Mucosa of descending colon (tissue), 3 donors: ENCODE measurements around the gene RELT. TPM values are rescaled to one million over a fixed set of nuclear protein-coding genes. Genes with fewer than 3 reads are reported as not detected.

ENCODE experiments used
- ATAC-seq: fragments of 200-7000 bp; cut with Tn5 transposase; one replicate; pipeline ENCODE4 v1.9.1; 2020; ENCODE audit warnings: mild to moderate bottlenecking, moderate library complexity
- DNase-seq, 3 donors: peaks; one replicate each; pipeline ENCODE4 v3.0.0-alpha.2; 2020
- H3K36me3 ChIP-seq: fragments of 200-600 bp; one replicate; pipeline ENCODE4 v1.8.0; 2021; ENCODE audit warnings: low read depth, mild to moderate bottlenecking
- H3K4me1 ChIP-seq: fragments of 200-600 bp; one replicate; pipeline ENCODE4 v1.8.0; 2021; ENCODE audit warnings: low read depth, mild to moderate bottlenecking
- H3K4me3 ChIP-seq: fragments of 200-600 bp; one replicate; pipeline ENCODE4 v1.8.0; 2021; ENCODE audit warnings: mild to moderate bottlenecking
- H3K9me3 ChIP-seq: fragments of 200-600 bp; one replicate; pipeline ENCODE4 v1.8.0; 2021; ENCODE audit warnings: mild to moderate bottlenecking
- intact Hi-C, 2 donors: fragments of 100-400 bp; cut with DNase I in 1 of 2; cut with micrococcal nuclease in 1 of 2; formaldehyde crosslinking; loops; one replicate each; pipeline versions ENCODE4 v1.11.0 to v1.11.1; 2022; cut with DNase I, micrococcal nuclease
- total RNA-seq, 3 donors: library from RNA; stranded (reverse); fragmentation: NEBNext Ultra II Directional in 2 of 3; extraction: Animal tissue kit (Norgen Biotek cat#: 25700) in 2 of 3; gene quantifications; one replicate each; pipeline versions ENCODE4 v1.2.1 to v1.2.4, GENCODE V29; 2021 to 2023
- TF ChIP-seq, protein P1 (sequence below): fragments of 200-600 bp; IDR thresholded peaks from one replicate; pipeline ENCODE4 v1.8.0; 2022; ENCODE audit warnings: antibody characterized with exemption, mild to moderate bottlenecking
- donor health status: DM: no; HTN: no; CAD: no; lungs with moderate emphysema.
- donor health status: DM: no; HTN: no; CAD: no.
- donor health status: DM: no; HTN: yes; CAD: no.

Gene RELT
- total RNA-seq, 3 donors from 2014 or later: 2.3 to 4.7 (median 4.4) TPM

DNA sequence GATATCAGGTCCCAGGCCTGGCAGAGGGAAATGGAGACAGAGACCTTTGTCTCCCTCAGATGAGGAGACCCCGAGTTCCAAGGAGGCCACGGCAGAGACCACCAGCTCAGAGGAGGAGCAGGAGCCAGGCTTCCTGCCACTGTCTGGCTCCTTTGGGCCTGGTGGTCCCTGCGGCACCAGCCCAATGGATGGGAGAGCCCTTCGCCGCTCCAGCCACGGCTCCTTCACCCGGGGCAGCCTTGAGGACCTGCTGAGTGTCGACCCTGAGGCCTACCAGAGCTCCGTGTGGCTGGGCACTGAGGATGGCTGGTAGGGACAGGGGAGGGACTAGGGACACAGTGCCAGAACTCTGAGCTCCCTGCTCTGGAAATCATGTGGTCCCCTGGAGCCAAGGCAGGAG, 13.1 kb upstream of the RELT start:
- H3K4me1 ChIP-seq: no peaks in the 10 kb centered on the region
- intact Hi-C loops: no loop called here
- no peak overlapping the region for H3K4me3 ChIP-seq
- no peaks in the 10 kb centered on the region for H3K9me3 ChIP-seq
- H3K36me3 ChIP-seq: no peaks in the 10 kb centered on the region
- DNase-seq: no peak
- ATAC-seq: no peak
- TF ChIP-seq, protein P1, sequence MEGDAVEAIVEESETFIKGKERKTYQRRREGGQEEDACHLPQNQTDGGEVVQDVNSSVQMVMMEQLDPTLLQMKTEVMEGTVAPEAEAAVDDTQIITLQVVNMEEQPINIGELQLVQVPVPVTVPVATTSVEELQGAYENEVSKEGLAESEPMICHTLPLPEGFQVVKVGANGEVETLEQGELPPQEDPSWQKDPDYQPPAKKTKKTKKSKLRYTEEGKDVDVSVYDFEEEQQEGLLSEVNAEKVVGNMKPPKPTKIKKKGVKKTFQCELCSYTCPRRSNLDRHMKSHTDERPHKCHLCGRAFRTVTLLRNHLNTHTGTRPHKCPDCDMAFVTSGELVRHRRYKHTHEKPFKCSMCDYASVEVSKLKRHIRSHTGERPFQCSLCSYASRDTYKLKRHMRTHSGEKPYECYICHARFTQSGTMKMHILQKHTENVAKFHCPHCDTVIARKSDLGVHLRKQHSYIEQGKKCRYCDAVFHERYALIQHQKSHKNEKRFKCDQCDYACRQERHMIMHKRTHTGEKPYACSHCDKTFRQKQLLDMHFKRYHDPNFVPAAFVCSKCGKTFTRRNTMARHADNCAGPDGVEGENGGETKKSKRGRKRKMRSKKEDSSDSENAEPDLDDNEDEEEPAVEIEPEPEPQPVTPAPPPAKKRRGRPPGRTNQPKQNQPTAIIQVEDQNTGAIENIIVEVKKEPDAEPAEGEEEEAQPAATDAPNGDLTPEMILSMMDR: no peak

DNA sequence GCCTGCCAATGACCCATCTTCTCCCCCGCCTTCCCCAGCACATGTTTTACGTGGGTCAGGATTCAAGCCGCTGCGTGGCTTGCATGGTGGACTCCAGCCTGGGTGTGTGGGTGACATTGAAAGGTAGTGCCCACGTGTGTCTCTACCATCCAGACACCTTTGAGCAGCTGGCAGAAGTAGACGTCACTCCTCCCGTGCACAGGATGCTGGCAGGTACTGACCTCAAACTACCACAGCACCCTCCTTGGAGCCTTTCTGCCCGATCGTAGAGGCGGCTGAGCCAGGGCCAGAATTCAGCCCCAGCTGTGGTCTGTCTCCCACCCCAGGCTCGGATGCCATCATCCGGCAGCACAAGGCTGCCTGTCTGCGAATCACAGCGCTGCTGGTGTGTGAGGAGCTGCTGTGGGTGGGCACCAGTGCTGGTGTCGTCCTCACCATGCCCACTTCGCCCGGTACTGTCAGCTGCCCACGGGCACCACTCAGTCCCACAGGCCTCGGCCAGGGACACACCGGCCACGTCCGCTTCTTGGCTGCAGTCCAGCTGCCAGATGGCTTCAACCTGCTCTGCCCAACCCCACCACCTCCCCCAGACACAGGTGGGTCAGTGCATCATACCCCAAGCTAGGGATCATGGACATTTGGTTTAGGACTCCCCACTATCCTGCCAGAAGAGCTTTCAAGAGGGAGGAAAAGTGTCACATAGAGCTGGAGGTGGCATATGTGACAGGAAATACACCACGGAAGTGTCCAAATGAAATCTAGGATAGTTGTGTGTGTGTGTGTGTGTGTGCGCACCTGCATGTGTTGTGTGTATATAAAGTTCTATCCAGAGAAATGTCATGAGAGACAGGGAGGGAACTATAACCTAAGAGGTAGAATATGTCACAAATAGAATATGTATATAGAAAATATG, 10.6 kb upstream of the RELT start:
- ATAC-seq: no peak
- Histone ChIP-seq H3K36me3 (no peaks in the 10 kb centered on the region), H3K9me3 (no peaks in the 10 kb centered on the region), H3K4me3 (no peak overlapping the region), H3K4me1 (no peaks in the 10 kb centered on the region)
- TF ChIP-seq, protein P1: no peak
- intact Hi-C loops: no loop called here
- DNase-seq: no peak

DNA sequence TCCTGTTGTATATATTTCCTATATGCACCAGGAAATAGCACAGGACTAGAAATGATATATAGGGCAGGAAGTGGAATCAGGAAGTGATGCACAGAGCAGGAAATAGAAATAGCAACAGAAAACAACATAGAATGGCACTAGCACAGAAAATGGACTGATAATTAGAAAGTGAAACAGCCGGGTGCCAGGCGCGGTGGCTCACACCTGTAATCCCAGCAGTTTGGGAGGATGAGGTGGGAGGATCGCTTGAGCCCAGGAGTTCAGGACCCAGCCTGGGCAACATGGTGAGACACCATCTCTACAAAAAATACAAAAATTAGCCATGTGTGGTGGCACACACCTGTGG, 10.0 kb upstream of the RELT start:
- Histone ChIP-seq H3K9me3 (no peaks in the 10 kb centered on the region), H3K4me1 (no peaks in the 10 kb centered on the region), H3K4me3 (no peak overlapping the region), H3K36me3 (no peaks in the 10 kb centered on the region)
- intact Hi-C loops: no loop called here
- DNase-seq (no peak), ATAC-seq (peak; percentile 49)
- TF ChIP-seq, protein P1: no peak

DNA sequence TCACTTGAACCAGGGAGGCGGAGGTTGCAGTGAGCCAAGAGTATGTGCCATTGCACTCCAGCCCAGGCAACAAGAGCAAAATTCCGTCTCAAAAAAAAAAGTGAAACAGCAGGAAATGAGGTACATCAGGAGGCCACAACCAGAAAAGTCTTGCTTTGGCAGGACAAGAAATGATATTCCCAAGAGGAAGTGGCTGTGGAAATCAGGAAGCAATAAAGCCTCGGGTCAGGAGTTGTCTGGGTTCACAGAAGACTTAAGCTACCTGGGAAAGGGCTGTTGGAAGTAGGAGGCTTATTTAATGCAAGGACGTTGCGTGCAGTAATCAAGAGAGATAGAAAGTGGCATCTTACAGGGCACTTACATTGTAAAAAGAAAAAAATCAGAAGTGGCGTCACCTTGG, 9.2 kb upstream of the RELT start:
- ATAC-seq (peak; percentile 23), DNase-seq (no peak)
- no peak overlapping the region for H3K4me3 ChIP-seq
- H3K36me3 ChIP-seq: no peaks in the 10 kb centered on the region
- intact Hi-C loops: no loop called here
- TF ChIP-seq, protein P1: no peak
- H3K9me3 ChIP-seq: no peaks in the 10 kb centered on the region
- H3K4me1 ChIP-seq: no peaks in the 10 kb centered on the region

DNA sequence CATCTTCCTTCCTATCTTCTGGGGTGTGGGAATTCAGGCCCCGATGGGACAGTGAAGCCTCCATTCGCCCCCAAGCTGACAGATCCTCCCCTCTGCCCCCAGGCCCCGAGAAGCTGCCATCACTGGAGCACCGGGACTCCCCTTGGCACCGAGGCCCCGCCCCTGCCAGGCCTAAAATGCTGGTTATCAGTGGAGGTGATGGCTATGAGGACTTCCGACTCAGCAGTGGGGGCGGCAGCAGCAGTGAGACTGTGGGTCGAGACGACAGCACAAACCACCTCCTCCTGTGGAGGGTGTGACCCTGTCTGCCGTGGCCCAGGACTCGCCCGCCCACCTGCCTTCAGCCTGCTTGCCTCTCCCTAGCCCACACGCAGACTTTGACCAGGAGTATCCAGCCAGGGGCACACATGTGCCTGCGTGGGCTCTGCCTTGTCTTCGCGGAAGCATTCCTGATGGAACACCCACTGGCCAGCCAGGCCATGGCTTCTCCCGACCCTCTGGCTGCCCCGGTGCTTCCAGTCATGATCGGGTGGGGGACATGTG, 8.6 kb upstream of the RELT start:
- DNase-seq (no peak), ATAC-seq (no peak)
- TF ChIP-seq, protein P1: no peak
- Histone ChIP-seq H3K4me1 (no peaks in the 10 kb centered on the region), H3K4me3 (no peak overlapping the region), H3K9me3 (no peaks in the 10 kb centered on the region), H3K36me3 (no peaks in the 10 kb centered on the region)
- intact Hi-C loops: no loop called here
